OCI-LY7 (cell line): ENCODE data around the gene CCNK. TPM values are rescaled to one million over a fixed set of nuclear protein-coding genes. Genes with fewer than 3 reads are reported as not detected.

ENCODE experiments used
- BruUV-seq: library from RNA; stranded (reverse); fragments of 400-500 nt; replicated peaks from 2 replicates; lab custom pipeline; 2021; lab: Mats Ljungman, UMichigan
- CTCF ChIA-PET: fragments of 300-600 bp; sonication (Branson Sonifier 250); formaldehyde crosslinking; loops from one replicate; lab custom pipeline; 2022; ENCODE audit warnings: antibody characterized with exemption; ENCODE audit not compliant: unreplicated experiment; lab: Charles Lee
- POLR2A ChIA-PET: fragments of 300-600 bp; sonication (Branson Sonifier 250); formaldehyde crosslinking; loops from one replicate; lab custom pipeline; 2022; ENCODE audit warnings: antibody characterized with exemption; lab: Charles Lee
- DNase-seq: peaks from one replicate; pipeline ENCODE4 v3.0.0-alpha.2; 2015; ENCODE audit warnings: low spot score
- H2AFZ ChIP-seq: fragments of 200-600 bp; sonication (generic), shearing (Covaris generic); 2 replicates; pipeline ENCODE4 v1.6.1; 2014; ENCODE audit warnings: mild to moderate bottlenecking, antibody characterized with exemption, low read length, moderate library complexity
- H3K27ac ChIP-seq: fragments of 200-600 bp; sonication (generic); 2 replicates; pipeline ENCODE4 v1.5.1; 2014; ENCODE audit warnings: mixed run types, low read depth, mild to moderate bottlenecking, moderate library complexity, low read length, inconsistent platforms; ENCODE audit not compliant: poor library complexity, severe bottlenecking
- H3K36me3 ChIP-seq: fragments of 200-600 bp; sonication (generic); 2 replicates; pipeline ENCODE4 v1.6.1; 2014; ENCODE audit warnings: mild to moderate bottlenecking, antibody characterized with exemption, low read length, moderate library complexity, mixed read lengths; ENCODE audit not compliant: insufficient read depth
- H3K4me1 ChIP-seq: fragments of 200-600 bp; sonication (generic); 2 replicates; pipeline ENCODE4 v1.5.1; 2014; ENCODE audit warnings: mild to moderate bottlenecking, low read length; ENCODE audit not compliant: insufficient read depth, poor library complexity, severe bottlenecking
- H3K4me2 ChIP-seq: fragments of 200-600 bp; sonication (generic); 2 replicates; pipeline ENCODE4 v1.6.1; 2014; ENCODE audit warnings: mild to moderate bottlenecking, low read length
- H3K4me3 ChIP-seq: fragments of 200-600 bp; sonication (generic); 2 replicates; pipeline ENCODE4 v1.5.1; 2014; ENCODE audit warnings: mild to moderate bottlenecking, low read depth, low read length; ENCODE audit not compliant: poor library complexity, severe bottlenecking
- H3K79me2 ChIP-seq: fragments of 200-600 bp; sonication (generic); 2 replicates; pipeline ENCODE4 v1.6.1; 2016; ENCODE audit warnings: low read depth, mild to moderate bottlenecking, low read length, moderate library complexity, mixed read lengths; ENCODE audit not compliant: insufficient read depth
- H3K9me2 ChIP-seq: fragments of 200-600 bp; sonication (generic); 2 replicates; pipeline ENCODE4 v1.6.1; 2016; ENCODE audit warnings: mild to moderate bottlenecking, low read length, mixed read lengths; ENCODE audit not compliant: insufficient read depth
- H3K9me3 ChIP-seq: fragments of 200-600 bp; sonication (generic); 2 replicates; pipeline ENCODE4 v1.6.1; 2014; ENCODE audit warnings: mild to moderate bottlenecking, mixed run types, low read length, mixed read lengths
- H4K20me1 ChIP-seq: fragments of 200-600 bp; sonication (generic); 2 replicates; pipeline ENCODE4 v1.6.1; 2014; ENCODE audit warnings: mild to moderate bottlenecking, antibody characterized with exemption, low read length, moderate library complexity, mixed read lengths; ENCODE audit not compliant: insufficient read depth
- CTCF ChIP-seq: fragments of 200-600 bp; sonication (generic); conservative IDR thresholded peaks from 2 replicates; pipeline ENCODE4 v1.5.1; 2014; ENCODE audit warnings: mild to moderate bottlenecking, antibody characterized with exemption, low read length, moderate library complexity, mixed read lengths
- EZH2phosphoT487 ChIP-seq: fragments of 200-600 bp; sonication (generic); IDR thresholded peaks from 2 replicates; pipeline ENCODE4 v1.6.1; 2018; ENCODE audit warnings: low read depth, borderline replicate concordance, mild to moderate bottlenecking, mixed run types, antibody characterized with exemption, low read length, moderate library complexity, mixed read lengths
- intact Hi-C: fragments of 100-400 bp; cut with micrococcal nuclease; formaldehyde crosslinking; loops from one replicate; pipeline ENCODE4 v1.10.0; 2022; ENCODE audit not compliant: unreplicated experiment
- total RNA-seq, 2 experiments: library from RNA; depleted of rRNA in 1 of 2; stranded (reverse); fragments of >200 nt in 1 of 2; shearing (Covaris generic) in 1 of 2; gene quantifications; 2 replicates each; pipeline ENCODE4 v1.2.3, GENCODE V29; 2014 to 2022

Gene CCNK
- total RNA-seq, 2 experiments from 2014 or later, result 25.1 to 69.0 TPM

DNA sequence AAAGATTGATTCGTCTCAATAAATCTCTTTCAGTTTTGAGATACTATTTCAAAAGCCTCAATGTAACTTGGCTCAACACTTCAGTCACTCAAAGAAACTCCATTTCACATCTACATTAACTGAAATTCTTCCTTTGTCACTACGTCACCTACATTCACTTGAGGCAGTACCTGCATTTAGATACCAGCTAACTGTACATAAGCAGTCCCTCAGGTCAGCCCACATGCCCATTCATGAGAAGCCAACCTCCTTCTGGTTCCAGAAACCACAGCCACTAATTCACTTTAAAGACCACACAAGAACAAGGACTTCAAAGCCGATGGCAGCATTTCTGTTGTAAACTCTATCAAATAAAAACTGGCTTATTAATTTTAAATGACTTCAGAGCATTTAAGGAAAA, 43.5 kb upstream of the CCNK start:
- POLR2A ChIA-PET, result no interaction called here
- H3K4me2 ChIP-seq, result no peak overlapping the region
- H3K36me3 ChIP-seq, result peaks cover 62% of the 10 kb centered on the region
- H3K4me3 ChIP-seq, result no peak overlapping the region
- no peaks in the 10 kb centered on the region for H3K9me2 ChIP-seq
- no peak overlapping the region for H3K27ac ChIP-seq
- peaks cover 19% of the 10 kb centered on the region for H3K4me1 ChIP-seq
- no peak for DNase-seq
- H2AFZ ChIP-seq, result no peak overlapping the region
- no peak for TF ChIP-seq EZH2phosphoT487
- TF ChIP-seq CTCF, result no peak
- H4K20me1 ChIP-seq, result no peaks in the 10 kb centered on the region
- H3K79me2 ChIP-seq, result no peaks in the 10 kb centered on the region
- no peaks in the 10 kb centered on the region for H3K9me3 ChIP-seq
- intact Hi-C loops, result no loop called here
- no TSS peak for BruUV-seq
- CTCF ChIA-PET, result no interaction called here

GRCh38 chr14:99440278-99440677, 40.9 kb upstream of the CCNK start:
- no peaks in the 10 kb centered on the region for H3K9me3 ChIP-seq
- H2AFZ ChIP-seq, result no peak overlapping the region
- POLR2A ChIA-PET, result interaction anchor here (0.7 kb wide), 1 partner anchor 16 kb away, joined by 3 read pairs; no protein-coding TSS in a partner anchor
- intact Hi-C loops, result no loop called here
- H3K79me2 ChIP-seq, result no peaks in the 10 kb centered on the region
- H4K20me1 ChIP-seq, result no peaks in the 10 kb centered on the region
- H3K36me3 ChIP-seq, result peaks cover 61% of the 10 kb centered on the region
- no peak overlapping the region for H3K27ac ChIP-seq
- H3K4me3 ChIP-seq, result no peak overlapping the region
- no peak for TF ChIP-seq EZH2phosphoT487
- TF ChIP-seq CTCF, result no peak
- no peak for DNase-seq
- BruUV-seq, result no TSS peak
- H3K9me2 ChIP-seq, result no peaks in the 10 kb centered on the region
- H3K4me1 ChIP-seq, result peaks cover 13% of the 10 kb centered on the region
- CTCF ChIA-PET, result no interaction called here
- H3K4me2 ChIP-seq, result no peak overlapping the region

DNA sequence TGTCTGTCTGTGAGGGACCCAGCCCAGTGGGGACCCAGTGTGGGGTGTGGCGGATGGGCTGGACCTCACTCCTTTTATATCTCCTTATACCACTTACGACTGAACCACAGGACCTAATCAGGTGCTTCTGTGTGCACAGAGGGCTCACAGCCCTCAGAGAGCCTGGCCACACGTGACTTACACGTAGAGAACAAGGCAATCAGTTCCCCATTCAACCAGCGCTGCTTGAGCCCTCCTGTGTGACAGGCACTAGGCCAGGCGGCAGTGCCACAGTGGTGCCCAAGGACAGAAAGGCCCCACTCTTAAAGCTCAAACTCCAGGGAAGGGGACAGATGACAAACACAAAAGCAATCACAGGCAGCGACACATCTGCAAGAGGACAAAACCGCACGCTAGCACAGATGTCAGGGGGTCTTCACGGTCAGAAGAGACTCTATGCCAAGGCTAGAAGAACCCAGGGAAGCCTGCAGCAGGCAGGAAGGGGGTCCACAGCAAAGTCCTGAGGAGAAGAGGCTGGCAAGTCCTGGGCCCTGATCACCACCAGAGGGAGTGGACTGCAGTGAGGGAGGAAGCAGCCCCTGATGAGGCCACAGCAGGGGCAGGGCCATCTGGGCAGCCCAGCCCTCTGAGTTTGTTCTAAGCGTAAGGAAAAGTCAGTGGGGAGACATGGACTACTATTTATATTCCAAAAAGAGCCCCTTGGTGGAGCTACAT, 39.9 kb upstream of the CCNK start:
- Histone ChIP-seq H2AFZ (no peak overlapping the region), H3K4me1 (peaks cover 2% of the 10 kb centered on the region), H3K9me3 (no peaks in the 10 kb centered on the region), H3K4me2 (no peak overlapping the region), H3K79me2 (no peaks in the 10 kb centered on the region), H4K20me1 (no peaks in the 10 kb centered on the region), H3K36me3 (peaks cover 58% of the 10 kb centered on the region), H3K4me3 (no peak overlapping the region), H3K27ac (no peak overlapping the region), H3K9me2 (no peaks in the 10 kb centered on the region)
- intact Hi-C loops, result no loop called here
- ChIA-PET POLR2A (no interaction called here), CTCF (no interaction called here)
- no peak for DNase-seq
- BruUV-seq, result no TSS peak
- no peak for TF ChIP-seq EZH2phosphoT487
- no peak for TF ChIP-seq CTCF
